ENCODE results near the gene VPS36.
A peak's percentile ranks its signal among the peaks of the same experiment; 100 is the strongest.

DNA sequence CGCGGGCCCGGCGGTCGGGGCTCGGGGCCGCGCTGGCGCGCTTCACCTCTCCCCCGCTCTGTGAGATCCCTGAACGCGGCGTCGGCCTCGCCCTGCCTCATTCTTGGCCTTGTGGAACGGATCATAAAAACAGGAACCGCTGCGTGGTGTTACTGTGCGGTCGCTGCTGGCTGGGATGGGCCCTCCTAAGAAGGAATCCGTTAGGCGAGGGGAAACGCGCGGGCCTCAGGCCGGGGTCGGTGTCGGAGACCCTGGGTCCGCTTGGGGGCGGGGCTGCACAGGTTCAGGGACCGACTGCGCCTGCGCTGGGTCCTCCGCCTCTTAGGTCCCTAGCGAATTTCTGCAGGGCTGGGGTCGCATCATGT, 5.2 kb upstream of the VPS36 start:
- TF ChIP-seq, protein P1, sequence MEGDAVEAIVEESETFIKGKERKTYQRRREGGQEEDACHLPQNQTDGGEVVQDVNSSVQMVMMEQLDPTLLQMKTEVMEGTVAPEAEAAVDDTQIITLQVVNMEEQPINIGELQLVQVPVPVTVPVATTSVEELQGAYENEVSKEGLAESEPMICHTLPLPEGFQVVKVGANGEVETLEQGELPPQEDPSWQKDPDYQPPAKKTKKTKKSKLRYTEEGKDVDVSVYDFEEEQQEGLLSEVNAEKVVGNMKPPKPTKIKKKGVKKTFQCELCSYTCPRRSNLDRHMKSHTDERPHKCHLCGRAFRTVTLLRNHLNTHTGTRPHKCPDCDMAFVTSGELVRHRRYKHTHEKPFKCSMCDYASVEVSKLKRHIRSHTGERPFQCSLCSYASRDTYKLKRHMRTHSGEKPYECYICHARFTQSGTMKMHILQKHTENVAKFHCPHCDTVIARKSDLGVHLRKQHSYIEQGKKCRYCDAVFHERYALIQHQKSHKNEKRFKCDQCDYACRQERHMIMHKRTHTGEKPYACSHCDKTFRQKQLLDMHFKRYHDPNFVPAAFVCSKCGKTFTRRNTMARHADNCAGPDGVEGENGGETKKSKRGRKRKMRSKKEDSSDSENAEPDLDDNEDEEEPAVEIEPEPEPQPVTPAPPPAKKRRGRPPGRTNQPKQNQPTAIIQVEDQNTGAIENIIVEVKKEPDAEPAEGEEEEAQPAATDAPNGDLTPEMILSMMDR (IDR thresholded peaks at IDR 0.05) = peak in 1 of 3 experiments; percentile 9
- TF ChIP-seq POLR2A (IDR thresholded peaks at IDR 0.05; ENCODE audit: low read depth) (no peak), POLR2AphosphoS5 (IDR thresholded peaks at IDR 0.05) (no peak)
